AG04449 (cell line): ENCODE results near the gene FGF1.

Experiments used
- CTCF ChIA-PET: fragments of 350-600 bp; formaldehyde crosslinking; extraction: SDS; loops from one replicate; lab custom pipeline; 2021; ENCODE audit warnings: antibody characterized with exemption; lab: Yijun Ruan, JAX
- POLR2A ChIA-PET: fragments of 400-600, 350-600 bp; formaldehyde crosslinking; extraction: SDS; loops from one replicate; lab custom pipeline; 2020; ENCODE audit warnings: antibody characterized with exemption, inconsistent platforms; lab: Yijun Ruan, JAX
- DNase-seq: peaks from one replicate; pipeline ENCODE4 v3.0.0-alpha.2; 2010; ENCODE audit warnings: low read depth, low spot score
- H3K4me3 ChIP-seq: 2 replicates; pipeline ENCODE4 v1.5.1; 2011; ENCODE audit warnings: low read depth, mild to moderate bottlenecking, control low read depth, low read length
- TF ChIP-seq, protein P1 (sequence below): IDR thresholded peaks from one replicate; pipeline ENCODE4 v1.5.1; 2011; ENCODE audit warnings: mild to moderate bottlenecking, moderate library complexity, low read length, control low read depth, inconsistent platforms; ENCODE audit not compliant: insufficient read depth; ENCODE audit errors: missing control alignments

Gene FGF1

DNA sequence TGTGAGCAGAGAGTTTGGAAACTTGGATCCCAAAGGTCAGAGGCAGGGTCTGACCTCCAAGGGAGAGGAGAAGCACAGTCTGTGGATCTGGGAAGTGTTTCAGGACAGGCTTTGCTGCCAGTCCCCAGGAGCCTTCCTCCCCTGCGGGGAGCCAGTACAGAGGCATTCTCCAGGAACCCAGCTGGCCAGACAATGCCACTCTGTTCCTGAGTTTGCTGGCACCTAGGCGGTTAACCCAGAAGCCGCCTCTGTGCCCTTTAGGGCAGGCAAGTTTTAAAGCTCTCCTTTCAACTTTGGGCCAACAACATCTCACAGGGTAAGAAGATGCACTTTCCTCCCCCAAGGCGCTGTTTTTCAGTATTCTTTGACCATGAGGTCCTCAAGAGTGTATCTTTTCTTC lies 37.0 kb upstream of the FGF1 start:
- ChIA-PET POLR2A (interaction anchor here (0.6 kb wide), 1 partner anchor 109 kb away, joined by 3 read pairs; no protein-coding TSS in a partner anchor), CTCF (interaction anchor here (1.4 to 30.9 kb wide), 6 partner anchors 8 to 157 kb away, joined by 3 to 2759 read pairs (median 6); no protein-coding TSS in a partner anchor)
- no peak overlapping the region for H3K4me3 ChIP-seq
- DNase-seq: no peak
- TF ChIP-seq, protein P1, sequence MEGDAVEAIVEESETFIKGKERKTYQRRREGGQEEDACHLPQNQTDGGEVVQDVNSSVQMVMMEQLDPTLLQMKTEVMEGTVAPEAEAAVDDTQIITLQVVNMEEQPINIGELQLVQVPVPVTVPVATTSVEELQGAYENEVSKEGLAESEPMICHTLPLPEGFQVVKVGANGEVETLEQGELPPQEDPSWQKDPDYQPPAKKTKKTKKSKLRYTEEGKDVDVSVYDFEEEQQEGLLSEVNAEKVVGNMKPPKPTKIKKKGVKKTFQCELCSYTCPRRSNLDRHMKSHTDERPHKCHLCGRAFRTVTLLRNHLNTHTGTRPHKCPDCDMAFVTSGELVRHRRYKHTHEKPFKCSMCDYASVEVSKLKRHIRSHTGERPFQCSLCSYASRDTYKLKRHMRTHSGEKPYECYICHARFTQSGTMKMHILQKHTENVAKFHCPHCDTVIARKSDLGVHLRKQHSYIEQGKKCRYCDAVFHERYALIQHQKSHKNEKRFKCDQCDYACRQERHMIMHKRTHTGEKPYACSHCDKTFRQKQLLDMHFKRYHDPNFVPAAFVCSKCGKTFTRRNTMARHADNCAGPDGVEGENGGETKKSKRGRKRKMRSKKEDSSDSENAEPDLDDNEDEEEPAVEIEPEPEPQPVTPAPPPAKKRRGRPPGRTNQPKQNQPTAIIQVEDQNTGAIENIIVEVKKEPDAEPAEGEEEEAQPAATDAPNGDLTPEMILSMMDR: no peak

DNA sequence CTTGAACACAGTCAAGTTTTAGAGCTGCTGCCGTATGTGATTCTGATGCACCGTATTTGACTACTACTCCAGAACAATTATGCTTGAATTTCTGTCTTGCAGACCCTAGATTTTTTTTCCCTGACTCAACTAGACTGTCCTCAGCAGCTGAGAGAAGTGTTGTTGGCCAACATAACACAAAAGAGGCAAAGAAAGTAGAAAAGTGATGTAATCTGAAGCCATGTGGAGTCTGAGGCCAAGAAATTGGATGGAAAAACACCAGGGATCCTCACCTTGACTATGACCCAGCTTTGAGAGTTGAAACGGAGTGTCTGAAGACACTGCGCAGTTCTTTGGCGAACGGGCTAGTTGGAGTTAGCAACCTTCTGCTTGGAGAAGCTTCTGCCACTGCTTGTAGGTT lies 36.3 kb upstream of the FGF1 start:
- ChIA-PET POLR2A (no interaction called here), CTCF (interaction anchor here (1.3 to 30.9 kb wide), 5 partner anchors 9 to 174 kb away, joined by 3 to 2759 read pairs (median 4); no protein-coding TSS in a partner anchor)
- TF ChIP-seq, protein P1: no peak
- H3K4me3 ChIP-seq: no peak overlapping the region
- DNase-seq: no peak

DNA sequence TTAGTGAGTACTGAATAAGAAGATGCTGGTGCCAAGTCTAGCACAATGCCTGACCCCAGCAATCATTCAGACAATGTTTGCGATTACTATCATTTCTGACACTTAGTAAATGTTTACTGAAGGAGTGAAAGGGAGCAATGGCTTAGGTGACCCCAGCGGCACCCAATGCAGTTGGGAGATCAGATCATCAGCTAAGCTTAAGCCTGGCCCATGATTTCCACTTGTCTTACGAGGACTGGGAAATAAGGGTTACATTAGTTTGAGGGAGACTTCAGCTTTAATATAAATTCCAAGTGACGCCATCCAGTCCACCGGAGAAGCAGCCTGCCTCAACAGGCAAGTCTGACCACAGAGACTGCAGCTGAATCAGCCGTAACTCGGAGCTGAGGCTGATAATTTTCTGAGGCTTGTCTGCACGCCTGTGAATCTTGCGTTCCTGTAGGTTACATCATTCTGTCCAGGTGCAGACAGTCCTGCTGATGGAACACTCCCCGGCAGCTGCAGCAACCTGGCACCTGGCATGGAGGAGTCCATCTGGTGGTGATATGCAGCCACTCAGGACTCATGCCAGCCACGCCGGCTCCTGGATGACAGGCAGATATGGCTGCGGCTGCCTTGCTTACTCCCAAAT lies 34.9 kb upstream of the FGF1 start:
- TF ChIP-seq, protein P1: no peak
- CTCF ChIA-PET: interaction anchor here (0.7 to 30.9 kb wide), 12 partner anchors 8 to 176 kb away, joined by 3 to 2759 read pairs (median 4); partner anchors contain the start of gene ARHGAP26
- POLR2A ChIA-PET: no interaction called here
- H3K4me3 ChIP-seq: no peak overlapping the region
- DNase-seq: no peak

DNA sequence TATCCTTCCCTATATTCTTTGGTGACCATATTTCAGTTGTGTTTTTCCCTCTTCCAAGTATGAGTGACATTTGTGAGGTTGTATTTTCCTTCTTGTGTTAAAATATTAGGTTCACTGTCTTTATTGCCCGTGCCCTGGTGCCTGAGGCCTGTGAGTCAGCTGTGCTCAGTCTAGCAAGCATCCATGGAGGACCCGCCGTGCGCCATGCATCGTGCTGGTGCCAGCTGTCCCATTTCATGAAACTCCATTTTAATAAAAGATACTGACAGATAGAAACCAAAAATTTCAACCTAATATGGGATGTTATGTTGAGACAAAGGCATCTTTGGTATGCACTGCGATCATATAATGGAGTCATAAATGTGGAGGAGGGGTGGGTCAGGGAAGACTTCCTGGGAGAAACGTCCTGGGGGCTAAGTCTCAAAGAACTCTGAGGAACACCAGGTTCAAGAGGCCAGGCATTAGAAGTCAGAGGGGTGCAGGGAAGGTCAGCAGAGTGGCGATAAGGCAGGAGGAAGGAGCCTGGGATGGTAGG lies 34.0 kb upstream of the FGF1 start:
- no peak for DNase-seq
- no peak overlapping the region for H3K4me3 ChIP-seq
- TF ChIP-seq, protein P1: no peak
- ChIA-PET CTCF (interaction anchor here (1.1 to 30.9 kb wide), 13 partner anchors 8 to 160 kb away, joined by 4 to 2759 read pairs (median 54); partner anchors contain the start of gene ARHGAP26), POLR2A (no interaction called here)

DNA sequence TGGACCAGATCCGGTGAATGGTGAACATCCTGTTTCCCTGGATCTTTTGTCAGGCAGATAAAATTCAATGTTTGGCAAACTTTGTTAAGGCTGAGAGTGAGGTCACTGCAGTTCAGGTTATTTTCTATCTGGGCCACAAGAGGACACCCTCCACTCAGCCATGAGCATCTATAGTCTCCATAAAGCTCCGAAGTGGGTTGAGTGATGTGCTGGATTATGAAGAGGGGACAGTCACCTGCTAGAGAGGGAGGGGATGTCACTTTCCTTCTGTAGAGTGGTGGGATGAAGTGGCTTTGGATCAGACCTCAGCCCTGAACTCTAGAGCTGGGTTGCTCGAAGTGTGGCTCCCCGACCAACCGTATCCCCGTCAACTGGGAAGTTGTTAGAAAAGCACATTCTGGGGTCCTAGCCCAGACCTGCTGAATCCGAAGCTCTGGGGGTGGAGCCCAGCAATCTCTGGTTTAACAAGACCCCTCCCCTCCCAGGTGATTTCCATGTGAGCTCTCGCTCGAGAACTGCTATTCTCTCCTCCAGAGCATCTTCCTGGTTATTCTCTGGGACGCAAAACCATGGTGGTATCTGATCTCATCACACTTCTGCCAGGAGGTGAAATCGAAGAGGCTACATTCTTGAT lies 31.8 kb upstream of the FGF1 start:
- no peak for DNase-seq
- TF ChIP-seq, protein P1: peak; percentile 80
- POLR2A ChIA-PET: interaction anchor here (0.8 to 1.2 kb wide), 2 partner anchors 161 to 171 kb away, joined by 3 read pairs; no protein-coding TSS in a partner anchor
- CTCF ChIA-PET: interaction anchor here (0.6 to 30.9 kb wide), 47 partner anchors 7 to 414 kb away, joined by 3 to 2759 read pairs (median 5); partner anchors contain the start of gene ARHGAP26
- no peak overlapping the region for H3K4me3 ChIP-seq

DNA sequence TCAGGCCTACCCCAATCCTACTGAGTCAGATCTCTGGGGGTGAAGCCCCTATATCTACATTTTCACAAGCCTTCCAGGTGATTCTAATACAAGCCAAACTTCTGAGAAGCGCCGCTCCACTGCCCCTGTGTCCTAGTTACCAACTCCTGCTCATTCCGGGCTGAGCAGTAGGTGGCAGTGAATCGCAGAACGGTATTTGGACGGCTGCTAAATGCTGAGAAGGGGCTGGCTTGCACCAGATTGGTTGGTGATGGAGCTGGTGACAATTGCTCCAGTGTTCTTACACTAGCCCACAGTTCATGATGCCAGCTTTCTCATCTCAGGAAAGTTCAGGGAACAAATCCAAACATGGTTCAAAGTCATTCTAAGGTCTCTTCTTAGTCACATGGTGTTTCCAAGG lies 31.1 kb upstream of the FGF1 start:
- no peak overlapping the region for H3K4me3 ChIP-seq
- ChIA-PET CTCF (interaction anchor here (0.7 to 30.9 kb wide), 36 partner anchors 8 to 413 kb away, joined by 3 to 2759 read pairs (median 8); partner anchors contain the start of genes ARHGAP26 and FGF1), POLR2A (interaction anchor here (1.2 kb wide), 1 partner anchor 172 kb away, joined by 3 read pairs; no protein-coding TSS in a partner anchor)
- TF ChIP-seq, protein P1: peak; percentile 77
- no peak for DNase-seq
